ENCODE results near the gene S100A13. TPM values are rescaled to one million over a fixed set of nuclear protein-coding genes. Genes with fewer than 3 reads are reported as not detected.

The S100A13 gene
- total RNA-seq, 1 experiment from 2014 or later: 55.0 TPM

DNA sequence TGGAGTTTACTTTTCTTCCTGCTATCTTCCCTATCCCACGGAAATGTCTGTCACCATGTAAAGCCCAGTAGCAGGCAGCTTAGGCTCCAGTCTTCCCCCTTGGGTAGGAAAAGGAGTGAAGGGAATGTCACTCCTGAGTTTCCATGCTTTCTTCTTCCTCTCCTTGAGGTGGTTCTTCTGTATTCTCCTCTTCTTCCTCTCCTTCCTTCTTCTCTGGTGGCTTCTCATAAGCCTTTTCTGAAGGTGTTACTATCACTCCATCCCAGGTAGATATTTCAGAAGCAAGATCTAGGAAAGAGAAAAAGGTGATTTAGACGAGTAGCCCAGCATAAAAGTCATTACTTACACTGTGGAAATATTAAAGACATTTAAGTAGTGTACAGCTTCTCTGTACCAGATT lies 35.0 kb upstream of the S100A13 start:
- Histone ChIP-seq H2AFZ (ENCODE audit: low read length) (no peak overlapping the region), H3K79me1 (ENCODE audit: insufficient read depth, low read depth, low read length, poor library complexity, severe bottlenecking) (peaks cover 5% of the 10 kb centered on the region), H2BK5ac (ENCODE audit: insufficient read length, low read length) (no peak overlapping the region), H3K18ac (ENCODE audit: insufficient read length, low read depth, low read length) (no peak overlapping the region), H3K27me3 (ENCODE audit: insufficient read depth, low read length) (no peaks in the 10 kb centered on the region), H3K23me2 (ENCODE audit: insufficient read length, low read depth, low read length, poor library complexity, severe bottlenecking) (peaks cover 5% of the 10 kb centered on the region), H4K8ac (replicated peaks; ENCODE audit: insufficient read length, low read depth, low read length) (no peak overlapping the region), H2BK20ac (ENCODE audit: low read depth, low read length, poor library complexity, severe bottlenecking) (no peak overlapping the region), H3K79me2 (ENCODE audit: insufficient read depth, low read length) (no peaks in the 10 kb centered on the region; the same call in 1 of the 2 replicates), H4K5ac (ENCODE audit: insufficient read length, low read depth, low read length) (no peak overlapping the region), H3T11ph (ENCODE audit: low read length) (no peak overlapping the region), H2AK5ac (ENCODE audit: insufficient read length, low read length) (no peak overlapping the region), H3K14ac (ENCODE audit: insufficient read depth, low read length) (no peak overlapping the region), H3K9ac (ENCODE audit: extremely low read depth, insufficient read length, low read length) (no peak overlapping the region), H2BK15ac (ENCODE audit: low read depth, low read length) (no peak overlapping the region), H3K27ac (ENCODE audit: insufficient read length, low read depth, low read length) (no peak overlapping the region), H4K91ac (ENCODE audit: insufficient read length, low read depth, low read length) (no peak overlapping the region), H3K9me3 (ENCODE audit: control insufficient read depth, low read depth, low read length) (no peaks in the 10 kb centered on the region), H3K56ac (ENCODE audit: insufficient read length, low read depth, low read length) (no peak overlapping the region), H4K20me1 (ENCODE audit: control insufficient read depth, insufficient read depth, insufficient read length) (no peaks in the 10 kb centered on the region), H2BK120ac (ENCODE audit: low read depth, low read length, poor library complexity, severe bottlenecking) (no peak overlapping the region), H3K4me1 (ENCODE audit: insufficient read depth, low read length) (0 out of 2 replicates have a peak, but pooled peaks cover 2% of the 10 kb centered on the region), H3K4ac (ENCODE audit: low read depth, low read length) (no peak overlapping the region), H3K4me2 (ENCODE audit: insufficient read depth, insufficient read length, low read length) (no peak overlapping the region), H2BK12ac (ENCODE audit: insufficient read length, low read depth, low read length) (no peak overlapping the region), H3K23ac (ENCODE audit: insufficient read length, low read depth, low read length) (no peak overlapping the region)
- no peak overlapping the region for H3K4me3 Mint-ChIP-seq
- no peaks in the 10 kb centered on the region for H3K27me3 Mint-ChIP-seq (ENCODE audit: low read depth)
- H3K36me3 Mint-ChIP-seq (ENCODE audit: insufficient read depth in 1 of 3, low read depth in 3 of 3): peaks cover 26 to 71% (median 46%) of the 10 kb centered on the region in 3 experiments
- WGBS (ENCODE audit: extremely low coverage, insufficient read length, low lambda C conversion rate): no CpG with 5 or more reads among the region's 2 CpGs
- H3K27ac Mint-ChIP-seq: peak overlapping the region in 2 of 3 experiments; percentile 12 to 79; a peak in 3 of 7 replicates
- peaks cover 9% of the 10 kb centered on the region in 2 experiments for H3K4me1 Mint-ChIP-seq
- no peaks in the 10 kb centered on the region; a peak in 1 of 5 replicates for H3K9me3 Mint-ChIP-seq
- DNase-seq: no peak
- TF ChIP-seq, protein P1, sequence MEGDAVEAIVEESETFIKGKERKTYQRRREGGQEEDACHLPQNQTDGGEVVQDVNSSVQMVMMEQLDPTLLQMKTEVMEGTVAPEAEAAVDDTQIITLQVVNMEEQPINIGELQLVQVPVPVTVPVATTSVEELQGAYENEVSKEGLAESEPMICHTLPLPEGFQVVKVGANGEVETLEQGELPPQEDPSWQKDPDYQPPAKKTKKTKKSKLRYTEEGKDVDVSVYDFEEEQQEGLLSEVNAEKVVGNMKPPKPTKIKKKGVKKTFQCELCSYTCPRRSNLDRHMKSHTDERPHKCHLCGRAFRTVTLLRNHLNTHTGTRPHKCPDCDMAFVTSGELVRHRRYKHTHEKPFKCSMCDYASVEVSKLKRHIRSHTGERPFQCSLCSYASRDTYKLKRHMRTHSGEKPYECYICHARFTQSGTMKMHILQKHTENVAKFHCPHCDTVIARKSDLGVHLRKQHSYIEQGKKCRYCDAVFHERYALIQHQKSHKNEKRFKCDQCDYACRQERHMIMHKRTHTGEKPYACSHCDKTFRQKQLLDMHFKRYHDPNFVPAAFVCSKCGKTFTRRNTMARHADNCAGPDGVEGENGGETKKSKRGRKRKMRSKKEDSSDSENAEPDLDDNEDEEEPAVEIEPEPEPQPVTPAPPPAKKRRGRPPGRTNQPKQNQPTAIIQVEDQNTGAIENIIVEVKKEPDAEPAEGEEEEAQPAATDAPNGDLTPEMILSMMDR (conservative IDR thresholded peaks at IDR 0.05): no peak

All from H9 (cell line).